HL-60 (cell line): ENCODE measurements around the gene E2F4.
A peak's percentile ranks its signal among the peaks of the same experiment; 100 is the strongest.

Source experiments
- DNase-seq, 2 experiments: peaks; one replicate each; pipeline ENCODE4 v3.0.0-alpha.2; 2010 to 2020; ENCODE audit warnings: low read depth in 1 of 2, low spot score in 1 of 2
- H3K27ac ChIP-seq: fragments of 250-450 bp; sonication (Bioruptor Pico); replicated peaks from 2 replicates; pipeline ENCODE4 v1.5.1; 2020; ENCODE audit warnings: mild to moderate bottlenecking, moderate library complexity
- H3K27me3 ChIP-seq: fragments of 250-450 bp; sonication (Bioruptor Pico); 2 replicates; pipeline ENCODE4 v1.5.1; 2021; ENCODE audit warnings: mild to moderate bottlenecking, moderate library complexity; ENCODE audit not compliant: insufficient read depth, poor library complexity, severe bottlenecking
- H3K4me3 ChIP-seq: replicated peaks from 2 replicates; pipeline ENCODE4 v1.5.1; 2011; ENCODE audit warnings: mild to moderate bottlenecking, control low read depth, low read length; ENCODE audit not compliant: insufficient read depth
- CTCF ChIP-seq: IDR thresholded peaks from one replicate; pipeline ENCODE4 v1.5.1; 2011; ENCODE audit warnings: low read length, control low read depth, inconsistent platforms; ENCODE audit not compliant: insufficient read depth
- GABPA ChIP-seq: IDR thresholded peaks from 2 replicates; pipeline ENCODE4 v1.6.1; 2012; ENCODE audit warnings: low read depth
- POLR2AphosphoS5 ChIP-seq: IDR thresholded peaks from 2 replicates; pipeline ENCODE4 v1.6.1; 2012; ENCODE audit warnings: low read depth
- SPI1 ChIP-seq: IDR thresholded peaks from 2 replicates; pipeline ENCODE4 v1.6.1; 2012; ENCODE audit warnings: low read depth, mild to moderate bottlenecking, borderline replicate concordance
- TF ChIP-seq, protein P1 (sequence below): IDR thresholded peaks from 2 replicates; pipeline ENCODE4 v1.6.1; 2012; ENCODE audit warnings: low read depth; ENCODE audit not compliant: insufficient replicate concordance

The E2F4 gene

GRCh38 chr16:67227567-67227921 lies 35.6 kb downstream of the E2F4 start:
- Histone ChIP-seq H3K27me3 (no peaks in the 10 kb centered on the region), H3K4me3 (peak overlapping the region; percentile 100), H3K27ac (peak overlapping the region; percentile 49)
- TF ChIP-seq GABPA: no peak
- TF ChIP-seq POLR2AphosphoS5: no peak
- TF ChIP-seq, protein P1, sequence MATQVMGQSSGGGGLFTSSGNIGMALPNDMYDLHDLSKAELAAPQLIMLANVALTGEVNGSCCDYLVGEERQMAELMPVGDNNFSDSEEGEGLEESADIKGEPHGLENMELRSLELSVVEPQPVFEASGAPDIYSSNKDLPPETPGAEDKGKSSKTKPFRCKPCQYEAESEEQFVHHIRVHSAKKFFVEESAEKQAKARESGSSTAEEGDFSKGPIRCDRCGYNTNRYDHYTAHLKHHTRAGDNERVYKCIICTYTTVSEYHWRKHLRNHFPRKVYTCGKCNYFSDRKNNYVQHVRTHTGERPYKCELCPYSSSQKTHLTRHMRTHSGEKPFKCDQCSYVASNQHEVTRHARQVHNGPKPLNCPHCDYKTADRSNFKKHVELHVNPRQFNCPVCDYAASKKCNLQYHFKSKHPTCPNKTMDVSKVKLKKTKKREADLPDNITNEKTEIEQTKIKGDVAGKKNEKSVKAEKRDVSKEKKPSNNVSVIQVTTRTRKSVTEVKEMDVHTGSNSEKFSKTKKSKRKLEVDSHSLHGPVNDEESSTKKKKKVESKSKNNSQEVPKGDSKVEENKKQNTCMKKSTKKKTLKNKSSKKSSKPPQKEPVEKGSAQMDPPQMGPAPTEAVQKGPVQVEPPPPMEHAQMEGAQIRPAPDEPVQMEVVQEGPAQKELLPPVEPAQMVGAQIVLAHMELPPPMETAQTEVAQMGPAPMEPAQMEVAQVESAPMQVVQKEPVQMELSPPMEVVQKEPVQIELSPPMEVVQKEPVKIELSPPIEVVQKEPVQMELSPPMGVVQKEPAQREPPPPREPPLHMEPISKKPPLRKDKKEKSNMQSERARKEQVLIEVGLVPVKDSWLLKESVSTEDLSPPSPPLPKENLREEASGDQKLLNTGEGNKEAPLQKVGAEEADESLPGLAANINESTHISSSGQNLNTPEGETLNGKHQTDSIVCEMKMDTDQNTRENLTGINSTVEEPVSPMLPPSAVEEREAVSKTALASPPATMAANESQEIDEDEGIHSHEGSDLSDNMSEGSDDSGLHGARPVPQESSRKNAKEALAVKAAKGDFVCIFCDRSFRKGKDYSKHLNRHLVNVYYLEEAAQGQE: no peak
- no peak for TF ChIP-seq SPI1
- no peak for TF ChIP-seq CTCF
- DNase-seq: no peak

GRCh38 chr16:67228034-67228785 lies 36.3 kb downstream of the E2F4 start:
- Histone ChIP-seq H3K27me3 (no peaks in the 10 kb centered on the region), H3K4me3 (peak overlapping the region; percentile 100), H3K27ac (no peak overlapping the region)
- no peak for TF ChIP-seq POLR2AphosphoS5
- no peak for TF ChIP-seq GABPA
- no peak for TF ChIP-seq CTCF
- no peak for TF ChIP-seq SPI1
- TF ChIP-seq, protein P1: no peak
- DNase-seq: no peak

DNA sequence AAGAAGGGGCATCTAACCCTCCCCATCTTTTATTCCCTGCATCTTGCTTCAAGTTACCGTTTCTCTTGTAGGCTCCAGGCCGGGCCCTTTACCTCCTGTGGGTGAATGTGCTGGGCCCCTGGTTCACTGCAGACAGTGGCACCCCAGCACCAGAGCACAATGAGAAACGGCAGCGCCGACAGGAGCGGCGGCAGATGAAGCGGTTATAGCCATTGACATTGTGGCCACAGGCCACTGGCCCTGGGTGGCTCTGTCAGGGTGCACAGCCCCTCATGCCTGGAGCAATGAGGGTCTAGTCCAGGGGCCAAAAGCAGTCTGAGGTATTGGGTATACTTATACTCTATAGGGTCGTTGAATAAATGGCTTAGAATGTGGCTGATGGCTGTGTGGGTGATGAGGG lies 37.0 kb downstream of the E2F4 start:
- H3K27ac ChIP-seq: no peak overlapping the region
- DNase-seq: no peak
- no peaks in the 10 kb centered on the region for H3K27me3 ChIP-seq
- H3K4me3 ChIP-seq: no peak overlapping the region
- no peak for TF ChIP-seq CTCF
- no peak for TF ChIP-seq POLR2AphosphoS5
- no peak for TF ChIP-seq SPI1
- TF ChIP-seq, protein P1: no peak
- no peak for TF ChIP-seq GABPA
